GOT3 (cell line): ENCODE results near the gene INPP5F.

Source experiments
- DNase-seq: peaks from one replicate; lab custom pipeline; 2025; ENCODE audit warnings: mixed read lengths; lab: John Stamatoyannopoulos, UW

INPP5F gene

DNA sequence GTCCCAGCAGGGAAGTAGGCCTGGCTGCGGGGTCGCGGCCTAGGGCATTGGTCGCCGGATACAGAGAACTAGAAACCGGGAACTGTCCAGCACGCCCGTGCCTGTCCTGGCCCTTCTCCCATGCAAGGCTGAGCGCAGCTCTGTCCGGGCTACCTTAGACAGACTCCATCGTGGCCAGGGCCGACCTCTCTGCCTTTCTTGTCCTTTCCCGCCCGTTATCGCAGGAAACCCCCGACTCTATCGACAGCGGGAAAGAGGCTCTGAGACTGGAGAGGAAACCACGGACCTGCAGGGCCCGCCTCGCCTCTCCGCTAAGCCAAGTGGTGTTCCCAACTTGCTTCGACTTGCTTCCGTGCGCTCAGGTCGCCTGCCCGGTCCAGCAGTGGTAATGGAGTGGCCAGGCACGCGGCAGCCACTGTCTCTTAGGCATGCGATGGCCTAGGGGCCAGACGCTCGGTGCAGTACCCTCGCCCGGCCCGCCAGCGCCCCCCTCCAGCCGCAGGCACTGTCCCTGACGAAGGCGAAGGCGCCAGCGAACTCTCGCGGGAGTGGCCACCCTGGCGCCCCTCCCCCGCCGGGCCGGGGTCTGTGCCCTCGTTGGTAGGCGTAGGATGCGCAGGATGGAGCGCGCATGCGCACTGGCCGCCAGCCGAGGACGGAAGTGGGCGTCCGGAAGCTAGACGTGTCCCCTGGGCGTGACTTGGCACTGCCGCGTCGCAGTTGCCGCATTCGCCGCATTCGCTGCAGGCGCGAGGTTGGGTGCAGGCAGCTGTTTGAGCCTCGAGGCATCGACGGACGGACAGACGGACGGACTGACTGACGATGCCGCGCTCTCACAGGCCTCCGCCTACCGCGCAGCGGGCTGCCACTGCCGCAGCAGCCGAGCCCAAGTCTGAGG lies 92.4 kb downstream of the INPP5F start:
- no peak for DNase-seq

DNA sequence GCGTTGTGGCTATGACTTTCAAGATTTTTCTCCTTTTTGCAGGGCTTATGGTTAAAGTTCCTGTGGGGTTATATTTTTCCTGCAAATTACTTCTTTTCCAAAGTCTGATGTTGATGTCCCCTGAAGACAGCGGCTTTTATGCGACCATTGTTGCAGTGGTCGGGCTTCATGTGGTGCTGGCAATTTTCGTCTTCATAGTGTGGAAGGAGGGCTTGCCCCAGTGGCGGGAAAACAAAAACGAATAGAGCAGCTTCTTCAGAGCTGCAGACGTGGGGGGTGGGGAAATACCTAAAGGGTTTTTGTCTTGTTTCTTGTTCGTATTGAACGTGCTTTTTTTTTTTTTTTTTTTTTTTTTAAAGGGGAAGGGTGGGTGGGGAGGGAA lies 93.0 kb downstream of the INPP5F start:
- DNase-seq, result no peak

DNA sequence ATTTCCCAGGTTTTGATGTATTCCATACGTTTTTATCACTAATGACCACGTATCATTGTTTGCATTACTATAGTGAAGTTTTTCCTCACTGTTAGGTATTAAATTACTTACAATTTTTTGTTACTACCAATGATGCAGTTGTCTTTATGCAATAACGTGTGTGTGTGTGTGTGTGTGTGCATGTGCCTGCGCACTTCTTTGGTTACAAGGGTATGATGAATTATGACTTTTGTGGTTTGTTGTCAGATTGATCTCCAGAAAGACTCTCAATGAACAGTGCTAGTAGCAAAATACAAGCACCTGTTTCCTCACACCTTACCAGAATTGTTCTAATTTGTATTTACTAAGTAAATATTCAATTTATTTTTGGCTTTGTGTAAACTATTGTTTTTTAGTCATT lies 95.3 kb downstream of the INPP5F start:
- no peak for DNase-seq

DNA sequence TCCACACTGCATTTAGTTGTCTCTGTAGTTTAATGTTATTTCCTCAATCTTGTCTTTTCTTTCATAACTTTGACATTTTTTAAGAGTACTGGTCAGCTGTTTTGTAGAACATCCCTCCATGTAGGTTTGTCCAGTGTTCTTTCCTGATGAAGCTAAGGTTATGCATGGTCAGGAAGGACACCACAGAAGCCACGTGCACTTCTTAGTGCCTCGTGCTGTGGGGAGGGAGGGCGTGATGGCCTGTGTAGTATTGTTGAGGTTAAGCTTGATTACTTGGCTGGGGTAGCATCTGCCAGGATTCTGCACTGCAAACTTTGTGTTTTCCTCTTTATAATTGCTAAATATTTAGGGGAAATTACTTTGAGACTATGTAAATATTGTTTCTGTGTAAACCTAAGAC lies 98.4 kb downstream of the INPP5F start:
- DNase-seq, result no peak

DNA sequence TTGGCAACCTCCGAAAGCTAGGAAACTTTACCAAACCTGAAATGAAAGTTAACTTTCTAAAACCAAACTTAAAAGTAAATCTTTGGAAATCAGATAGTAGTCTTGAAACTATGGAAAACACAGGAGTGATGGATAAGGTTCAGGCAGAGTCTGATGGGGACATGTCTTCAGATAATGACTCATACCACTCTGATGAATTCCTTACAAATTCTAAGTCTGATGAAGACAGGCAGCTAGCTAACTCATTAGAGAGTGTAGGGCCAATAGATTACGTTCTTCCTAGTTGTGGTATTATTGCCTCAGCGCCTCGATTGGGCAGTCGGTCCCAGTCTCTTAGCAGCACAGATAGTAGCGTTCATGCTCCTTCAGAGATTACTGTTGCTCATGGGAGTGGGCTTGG lies 100.9 kb downstream of the INPP5F start:
- DNase-seq, result no peak

DNA sequence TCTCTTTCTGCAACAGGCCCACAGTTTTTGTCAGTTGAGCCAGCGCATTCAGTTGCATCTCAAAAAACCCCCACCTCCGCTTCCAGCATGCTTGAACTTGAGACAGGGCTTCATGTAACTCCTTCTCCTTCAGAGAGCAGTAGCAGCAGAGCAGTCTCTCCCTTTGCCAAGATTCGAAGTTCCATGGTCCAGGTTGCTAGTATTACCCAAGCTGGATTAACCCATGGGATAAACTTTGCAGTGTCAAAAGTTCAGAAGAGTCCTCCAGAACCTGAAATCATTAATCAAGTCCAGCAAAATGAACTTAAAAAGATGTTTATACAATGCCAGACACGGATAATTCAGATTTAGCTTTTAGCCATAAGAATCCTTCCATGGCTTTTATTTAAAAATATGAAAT lies 101.6 kb downstream of the INPP5F start:
- no peak for DNase-seq

DNA sequence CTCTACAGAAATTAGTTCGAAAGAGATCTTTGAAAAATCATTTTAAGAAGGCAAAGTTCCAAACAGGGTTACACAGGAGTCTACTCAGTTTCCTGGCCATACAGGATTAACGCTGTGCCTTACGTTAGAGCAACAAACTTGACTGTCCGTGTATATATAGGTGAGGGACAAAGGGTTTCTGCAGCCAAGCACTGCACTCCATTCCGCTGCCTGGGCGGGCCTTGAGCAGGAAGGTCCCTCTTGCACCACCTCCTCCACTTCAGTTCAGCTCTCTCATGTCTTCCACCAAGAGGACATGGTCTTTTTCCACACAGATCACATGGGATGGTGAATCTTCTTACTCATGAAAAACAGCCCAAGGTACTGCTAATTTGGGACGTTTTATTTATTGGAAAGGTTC lies 103.6 kb downstream of the INPP5F start:
- DNase-seq, result no peak

DNA sequence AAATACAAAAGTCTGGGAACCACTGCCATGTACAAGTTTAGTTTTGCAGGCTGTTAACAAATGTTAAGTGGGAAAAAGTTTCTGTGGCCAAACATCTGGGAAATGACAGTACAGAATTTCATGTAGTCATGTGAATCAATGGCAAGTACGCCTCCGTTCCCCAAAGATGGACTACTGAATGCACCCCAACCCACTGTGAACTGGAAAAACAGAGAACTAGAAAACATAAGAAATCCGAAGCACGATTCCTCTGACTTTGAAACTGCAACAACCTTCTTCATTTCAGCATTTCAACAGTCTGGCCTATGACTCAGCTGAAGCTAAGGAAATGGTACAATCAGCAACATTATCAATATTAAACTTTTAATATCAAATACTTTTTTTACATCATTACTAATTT lies 105.0 kb downstream of the INPP5F start:
- DNase-seq, result no peak

DNA sequence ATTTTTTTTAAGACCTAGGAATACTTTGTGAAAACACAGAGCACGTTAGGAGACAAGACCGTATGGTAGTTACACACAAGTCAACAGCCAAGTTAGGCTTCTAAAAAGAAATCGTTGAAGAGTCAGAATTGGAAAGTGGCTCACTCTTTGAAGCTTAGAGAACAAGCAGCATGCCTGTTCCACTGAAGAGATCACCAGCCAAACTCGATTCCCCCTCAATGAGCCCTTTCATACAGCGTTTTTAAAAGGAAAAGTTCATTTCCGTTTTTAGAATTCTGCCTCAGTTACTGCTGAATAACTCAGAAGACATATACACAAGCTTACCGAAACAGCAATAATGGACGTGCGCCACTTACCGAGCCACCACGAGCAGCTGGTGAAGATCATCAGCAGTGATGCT lies 105.8 kb downstream of the INPP5F start:
- no peak for DNase-seq

DNA sequence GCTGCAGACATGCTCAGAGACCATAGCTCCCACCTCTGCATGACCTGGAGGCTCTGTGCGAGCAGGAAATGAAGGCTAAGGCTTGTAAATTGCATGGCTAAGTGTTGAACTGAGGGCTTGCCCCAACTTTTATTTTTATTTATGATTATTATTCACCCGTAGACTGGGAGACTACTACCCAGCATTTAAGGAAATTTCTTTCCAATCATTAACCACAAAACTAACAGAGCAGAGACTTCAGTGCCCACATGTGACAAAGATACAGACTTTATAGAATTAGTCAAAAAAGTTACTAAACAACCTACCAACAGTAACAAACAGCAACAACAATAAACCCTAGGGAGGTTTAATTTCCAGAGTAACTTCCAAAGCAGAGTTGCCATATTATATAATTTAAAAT lies 107.1 kb downstream of the INPP5F start:
- no peak for DNase-seq

DNA sequence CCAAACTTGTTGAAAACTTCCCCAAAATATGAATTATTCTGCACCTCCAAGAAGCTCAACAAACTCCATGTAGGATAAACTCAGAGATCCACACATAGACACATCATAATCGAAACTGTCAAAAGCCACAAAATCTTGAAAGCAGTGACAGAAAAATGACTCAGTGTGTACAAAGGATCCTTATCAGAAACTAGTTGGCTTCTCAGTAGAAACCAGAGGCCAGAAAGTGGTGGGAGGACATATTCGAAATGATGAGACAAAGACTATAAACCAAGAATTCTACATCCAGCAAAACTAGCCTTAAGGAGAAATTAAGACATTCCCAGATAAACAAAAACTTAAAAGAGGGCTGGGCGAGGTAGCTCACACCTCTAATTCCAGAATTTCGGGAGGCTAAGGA lies 108.3 kb downstream of the INPP5F start:
- DNase-seq, result no peak

DNA sequence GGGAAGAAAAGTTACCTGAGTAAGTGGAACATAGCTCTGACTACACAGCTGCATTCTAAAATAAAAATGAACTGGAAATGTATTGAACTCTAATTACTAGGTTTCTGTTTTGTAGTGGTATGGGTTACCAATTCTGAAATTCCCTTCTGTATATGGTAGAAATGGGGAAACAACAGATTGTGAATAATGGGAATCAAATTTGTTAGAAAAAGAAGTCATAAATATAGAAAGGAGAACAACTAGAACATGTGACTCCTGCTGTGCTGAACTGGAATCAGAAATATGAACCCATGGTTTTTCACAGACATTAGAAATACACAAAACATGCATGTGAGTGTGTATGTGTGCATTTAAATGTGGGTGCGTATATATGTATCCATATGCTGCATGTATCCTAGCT lies 119.8 kb downstream of the INPP5F start:
- DNase-seq, result no peak

DNA sequence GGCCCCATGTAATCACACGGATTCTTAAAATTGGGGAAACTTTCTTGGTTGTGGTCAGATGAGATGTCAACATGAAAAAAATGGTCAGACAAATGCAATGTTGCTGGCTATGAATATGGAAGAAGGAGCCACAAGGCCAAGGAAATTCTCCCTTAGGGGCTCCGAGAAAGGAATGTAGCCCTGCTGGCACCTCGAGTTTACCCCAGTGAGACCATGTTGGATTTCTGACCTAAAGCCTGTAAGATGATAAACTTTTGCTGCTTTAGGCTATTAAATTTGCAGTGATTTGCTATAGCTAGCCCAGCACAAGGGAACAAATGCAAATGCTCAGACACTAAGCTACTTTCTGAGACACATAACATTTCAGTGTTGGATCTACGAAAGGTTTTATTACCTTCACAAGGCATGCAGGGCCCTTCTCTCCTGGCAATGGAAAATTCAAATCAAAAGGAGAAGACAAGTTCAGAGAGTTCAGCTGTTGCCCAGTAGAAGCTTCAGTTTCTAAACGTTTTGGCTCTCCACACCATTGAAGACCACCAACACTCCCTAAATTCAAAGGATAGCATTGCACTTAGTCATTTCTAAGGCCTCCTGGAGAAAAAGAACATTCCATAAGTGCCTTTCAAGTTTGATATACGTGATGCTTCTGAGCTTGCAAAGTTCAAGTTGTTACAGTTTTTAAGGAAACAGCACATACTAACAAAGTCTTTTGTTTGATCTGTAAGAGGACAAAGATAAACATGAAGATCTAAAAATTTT lies 123.4 kb downstream of the INPP5F start:
- no peak for DNase-seq

DNA sequence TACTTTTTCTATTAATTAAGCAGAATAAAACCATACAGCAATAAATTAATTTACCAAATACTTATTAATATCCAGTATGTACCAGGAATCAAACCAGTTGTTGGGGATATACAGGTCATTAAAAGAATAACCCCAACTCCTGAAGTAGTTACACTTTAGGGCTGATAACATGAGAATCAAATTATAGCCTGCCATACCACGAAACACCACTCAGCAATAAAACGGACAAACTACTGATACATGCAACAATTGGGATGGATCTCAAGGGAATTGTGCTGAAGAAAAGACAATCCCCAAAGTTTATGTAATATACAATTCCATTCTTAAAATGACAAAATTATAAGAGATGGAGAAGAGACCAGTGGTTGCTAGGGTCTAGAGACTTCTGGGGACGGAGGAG lies 124.1 kb downstream of the INPP5F start:
- no peak for DNase-seq

DNA sequence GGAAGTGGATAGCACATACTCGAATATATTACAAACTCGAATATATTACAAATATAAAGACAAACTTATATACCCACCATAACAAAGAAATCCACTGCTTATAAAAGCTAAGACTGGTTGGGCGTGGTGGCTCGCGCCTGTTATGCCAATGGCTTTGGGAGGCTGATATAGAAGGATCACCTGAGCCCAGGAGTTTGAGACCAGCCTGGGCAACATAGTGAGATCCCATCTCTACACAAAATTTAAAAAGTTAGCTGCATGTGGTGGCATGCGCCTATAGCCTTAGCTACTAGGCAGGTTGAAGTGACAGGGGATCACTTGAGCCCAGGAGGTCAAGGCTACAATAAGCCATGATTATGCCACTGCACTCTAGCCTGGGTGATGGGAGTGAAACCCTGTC lies 126.4 kb downstream of the INPP5F start:
- DNase-seq, result no peak

DNA sequence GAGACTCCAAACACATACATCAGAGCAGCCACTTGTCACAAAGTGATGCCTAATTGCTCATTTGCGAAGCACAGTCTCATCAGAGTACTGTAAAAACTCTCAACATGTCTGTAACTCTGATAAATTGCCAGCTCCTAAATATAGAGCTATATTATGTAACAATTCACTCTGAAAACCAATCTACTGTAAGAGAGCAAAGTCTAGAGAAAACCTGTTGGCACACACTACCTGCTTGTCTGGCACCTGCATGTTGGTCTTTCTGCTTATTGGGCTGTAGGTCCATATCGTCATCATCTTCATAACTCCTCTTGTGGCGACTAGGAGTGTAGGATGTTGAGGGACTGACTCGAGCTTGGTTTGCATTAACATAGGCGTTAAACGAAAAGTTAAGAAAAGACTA lies 127.0 kb downstream of the INPP5F start:
- no peak for DNase-seq

DNA sequence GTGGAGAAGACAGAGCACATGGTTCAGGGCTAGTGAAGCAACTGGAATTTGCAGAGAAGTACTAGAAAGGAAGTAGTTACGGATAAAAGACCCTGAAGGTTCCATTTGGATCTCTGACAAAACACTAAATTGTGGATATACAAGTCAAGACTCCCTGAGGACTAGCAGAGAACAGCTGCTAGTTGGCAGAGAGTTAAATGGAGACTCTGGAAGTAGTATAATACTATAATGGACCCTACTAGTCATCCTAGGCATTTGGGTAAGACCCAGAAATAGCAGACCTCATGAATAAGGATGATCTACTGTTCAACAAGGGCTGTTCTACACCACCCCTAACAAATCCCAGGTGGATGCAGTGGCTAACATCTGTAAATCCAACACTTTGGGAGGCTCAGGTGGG lies 127.7 kb downstream of the INPP5F start:
- no peak for DNase-seq

DNA sequence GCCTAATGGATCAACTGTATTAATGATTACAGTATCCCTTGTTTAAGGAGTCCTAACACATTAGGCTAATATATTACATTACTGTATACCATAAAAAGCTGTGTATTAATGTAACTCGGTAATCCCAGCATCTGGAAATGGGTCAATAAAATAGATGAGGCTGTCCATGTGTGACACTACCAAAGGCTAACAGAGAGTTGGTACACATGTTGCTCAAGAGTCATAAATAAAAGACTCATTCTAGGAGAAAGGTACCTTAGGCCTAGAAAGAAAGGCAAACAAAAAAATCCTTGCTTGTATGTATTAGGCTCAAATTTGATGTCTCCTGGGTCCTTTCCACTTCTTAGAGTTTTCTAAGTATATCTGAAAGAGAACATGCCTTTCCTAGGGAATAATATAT lies 132.2 kb downstream of the INPP5F start:
- no peak for DNase-seq

DNA sequence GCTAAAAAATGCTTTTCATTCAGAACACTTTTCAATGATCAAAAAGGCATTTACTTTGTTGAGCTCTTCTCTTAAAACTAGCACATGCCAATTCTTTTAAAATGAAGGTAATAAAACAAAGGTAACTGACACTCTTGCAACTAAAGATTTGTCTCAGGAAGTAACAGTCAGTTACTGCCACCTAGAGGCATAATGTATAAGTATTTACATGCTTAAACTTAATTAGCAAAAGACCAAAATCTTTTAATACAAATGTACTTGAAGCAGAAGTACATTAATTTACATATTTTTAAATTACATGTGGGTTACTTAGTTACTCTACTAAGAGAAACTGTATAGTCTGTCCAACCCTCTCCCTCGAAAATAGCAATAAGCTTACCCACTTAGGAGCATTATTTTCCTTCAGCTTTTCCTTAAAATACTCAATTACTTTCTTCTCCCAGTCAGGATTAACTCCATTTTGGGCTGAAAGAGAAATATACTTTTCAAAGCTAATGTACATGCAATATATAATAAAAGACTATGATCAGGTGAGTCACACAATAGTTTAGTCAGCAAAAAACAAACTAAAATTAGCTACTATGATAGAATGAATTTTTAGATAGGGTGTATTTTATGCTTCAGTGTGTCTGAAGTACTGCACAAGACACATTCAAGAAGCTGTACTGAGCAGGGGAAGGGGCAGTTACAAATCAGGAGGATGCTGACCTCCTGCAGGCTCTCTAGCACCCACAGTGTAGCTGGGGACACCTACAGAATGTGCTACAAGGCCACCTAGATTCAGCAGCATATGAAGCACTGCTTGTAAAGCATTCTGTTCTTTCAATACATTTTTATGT lies 133.8 kb downstream of the INPP5F start:
- no peak for DNase-seq

DNA sequence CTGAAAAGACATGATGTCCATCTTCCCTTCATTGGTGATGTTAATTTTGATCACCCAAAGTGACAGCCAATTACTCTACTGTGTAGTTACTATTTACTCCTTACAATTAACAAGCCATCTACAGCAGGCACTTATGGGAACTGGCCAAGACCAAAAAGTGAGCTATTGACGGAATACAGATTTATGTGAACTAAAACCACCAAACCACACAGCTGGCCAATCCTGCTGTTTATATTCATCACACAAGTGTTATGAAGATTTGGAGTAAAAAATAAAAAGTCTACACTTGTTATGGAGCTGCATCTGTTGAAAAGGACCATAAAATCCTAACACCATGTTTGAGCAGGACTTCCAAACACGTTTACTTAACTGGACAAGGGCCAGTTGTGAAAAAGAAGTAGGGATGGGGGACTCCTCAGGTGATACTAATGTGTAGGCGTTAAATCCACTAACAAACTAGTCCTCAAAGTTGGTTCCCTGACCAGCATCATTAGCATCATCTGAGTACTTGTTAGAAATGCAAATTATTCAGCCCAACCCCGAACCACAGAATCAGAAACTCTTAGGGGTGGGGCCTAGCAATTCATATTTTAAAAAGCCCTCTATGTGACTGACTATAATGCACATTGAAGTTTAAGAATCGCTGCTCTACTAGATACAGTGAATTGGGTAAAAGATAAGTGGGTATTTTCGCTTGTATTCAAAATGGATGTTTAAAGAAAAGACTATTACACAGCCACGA lies 135.2 kb downstream of the INPP5F start:
- no peak for DNase-seq

DNA sequence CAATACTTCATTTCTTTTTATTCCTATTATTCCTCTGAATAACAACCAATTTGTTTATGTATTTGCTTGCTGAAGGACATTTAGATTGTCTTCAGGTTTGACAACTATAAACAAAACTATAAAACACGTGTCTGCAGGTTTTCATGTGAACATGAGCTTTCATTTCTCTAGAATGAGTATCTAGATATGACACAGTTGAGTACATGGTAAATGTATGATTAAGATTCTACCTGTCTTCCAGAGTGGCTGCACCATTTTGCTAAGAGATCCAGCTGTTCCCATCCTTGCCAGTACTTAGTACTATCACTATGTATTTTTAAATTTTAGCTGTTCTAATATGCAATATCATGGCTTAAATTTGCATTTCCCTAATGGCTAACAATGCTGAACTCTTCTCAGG lies 136.7 kb downstream of the INPP5F start:
- DNase-seq, result no peak
